ENCODE results near the gene RRH. TPM values are rescaled to one million over a fixed set of nuclear protein-coding genes. Genes with fewer than 3 reads are reported as not detected.

RRH gene
- total and polyA plus RNA-seq, 2 of the 4 experiments (the other 2 are of a cell fraction): 0.05 TPM; not detected in 1

- TF ChIP-seq MAFK (IDR thresholded peaks at IDR 0.05; ENCODE audit: low read depth, low read length) (no peak), CEBPB (IDR thresholded peaks at IDR 0.05; ENCODE audit: low read depth, low read length) (no peak), CHD1 (IDR thresholded peaks at IDR 0.05; ENCODE audit: low read depth, low read length) (no peak), SMC3 (IDR thresholded peaks at IDR 0.05; ENCODE audit: low read depth, low read length) (no peak), MXI1 (IDR thresholded peaks at IDR 0.05; ENCODE audit: borderline replicate concordance, low read depth, low read length) (no peak), CTCF (conservative IDR thresholded peaks at IDR 0.05; ENCODE audit: low read depth, low read length) (no peak), RFX5 (IDR thresholded peaks at IDR 0.05; ENCODE audit: low read depth, low read length) (no peak), FOS (IDR thresholded peaks at IDR 0.05; ENCODE audit: low read depth, low read length) (no peak), RCOR1 (IDR thresholded peaks at IDR 0.05; ENCODE audit: insufficient replicate concordance, low read length) (no peak), NFE2L2 (IDR thresholded peaks at IDR 0.05; ENCODE audit: low read depth, low read length) (no peak), POLR2A (IDR thresholded peaks at IDR 0.05; ENCODE audit: low read depth, low read length) (no peak), ELK1 (IDR thresholded peaks at IDR 0.05; ENCODE audit: borderline replicate concordance, low read depth, low read length) (no peak), USF2 (IDR thresholded peaks at IDR 0.05; ENCODE audit: low read depth, low read length) (no peak), MAZ (IDR thresholded peaks at IDR 0.05; ENCODE audit: borderline replicate concordance, low read depth, low read length) (no peak), RAD21 (IDR thresholded peaks at IDR 0.05; ENCODE audit: low read length) (no peak), BHLHE40 (IDR thresholded peaks at IDR 0.05; ENCODE audit: low read depth, low read length) (no peak)
- Histone ChIP-seq H3K4ac (ENCODE audit: low read depth, low read length) (no peak overlapping the region), H4K5ac (ENCODE audit: low read depth, low read length) (no peak overlapping the region), H3K79me1 (ENCODE audit: low read depth in 1 of 2, low read length in 2 of 2) (no peaks in the 10 kb centered on the region), H4K8ac (ENCODE audit: low read depth in 2 of 2, low read length in 2 of 2) (no peak overlapping the region), H2AK5ac (ENCODE audit: low read depth, low read length) (no peak overlapping the region), H2BK20ac (ENCODE audit: low read depth, low read length) (no peak overlapping the region), H3K4me3 (ENCODE audit: insufficient read depth, low read depth, low read length) (no peak overlapping the region), H3K27me3 (ENCODE audit: control insufficient read depth, insufficient read depth, low read length) (no peaks in the 10 kb centered on the region; the same call in 1 of the 2 replicates), H4K91ac (ENCODE audit: insufficient read depth, low read depth, low read length) (no peak overlapping the region), H2BK15ac (ENCODE audit: low read depth, low read length) (no peak overlapping the region), H3K14ac (replicated peaks; ENCODE audit: low read depth, low read length) (no peak overlapping the region), H2BK120ac (ENCODE audit: low read depth, low read length) (no peak overlapping the region), H2AFZ (replicated peaks; ENCODE audit: low read length, poor library complexity) (no peak overlapping the region), H2AK9ac (replicated peaks; ENCODE audit: low read depth, low read length, poor library complexity) (no peak overlapping the region), H2BK5ac (ENCODE audit: low read depth, low read length, poor library complexity, severe bottlenecking) (no peak overlapping the region), H3K4me2 (ENCODE audit: low read depth, low read length) (no peak overlapping the region), H3K27ac (ENCODE audit: insufficient read depth, low read length) (no peak overlapping the region), H3K9me3 (ENCODE audit: control insufficient read depth, insufficient read depth, low read length) (no peaks in the 10 kb centered on the region), H4K20me1 (ENCODE audit: insufficient read depth, low read length) (no peaks in the 10 kb centered on the region), H3K9ac (ENCODE audit: low read depth, low read length) (no peak overlapping the region), H3K9me1 (ENCODE audit: insufficient read depth, low read length) (no peaks in the 10 kb centered on the region), H3K23ac (ENCODE audit: low read depth, low read length) (no peak overlapping the region), H3K18ac (ENCODE audit: low read depth, low read length) (no peak overlapping the region), H3K56ac (ENCODE audit: extremely low read depth, insufficient read depth, low read length) (no peak overlapping the region), H3K36me3 (ENCODE audit: control insufficient read depth, insufficient read depth, low read length) (no peaks in the 10 kb centered on the region), H3K4me1 (ENCODE audit: control insufficient read depth, insufficient read depth, low read length) (no peaks in the 10 kb centered on the region)
- intact Hi-C loops (cut with micrococcal nuclease): no loop called here
- ChIA-PET CTCF (no interaction called here), POLR2A (ENCODE audit: unreplicated experiment) (no interaction called here)
- no peak for DNase-seq
- BruUV-seq (replicated peaks): no TSS peak
- dilution Hi-C loops (cut with HindIII; ENCODE audit: low sequenced_read_pairs, unreplicated experiment): no loop called here
- no peak for ATAC-seq (ENCODE audit: low read depth)
- in situ Hi-C loops (cut with MboI; ENCODE audit: low sequenced_read_pairs): no loop called here
These were observed 58.5 kb downstream of the RRH start for GRCh38 chr4:109886303-109886702.
